Stimulated activated CD8-positive, alpha-beta memory T cell treated with anti-CD3 and anti-CD28 coated beads, Interleukin-2, amount 100 ng/mL, for 48 hours (primary cell): ENCODE results near the gene DENND4A.
"Not testable (repeated sequence)": the region's sequence is repeated elsewhere in the genome, so short reads cannot be mapped to it uniquely, and the experiment has no call there.

Source experiments
- DNase-seq, 2 donors: peaks; one replicate each; pipeline ENCODE4 v3.0.0-alpha.2; 2020; ENCODE audit warnings: low read depth in 2 of 2

DENND4A gene

DNA sequence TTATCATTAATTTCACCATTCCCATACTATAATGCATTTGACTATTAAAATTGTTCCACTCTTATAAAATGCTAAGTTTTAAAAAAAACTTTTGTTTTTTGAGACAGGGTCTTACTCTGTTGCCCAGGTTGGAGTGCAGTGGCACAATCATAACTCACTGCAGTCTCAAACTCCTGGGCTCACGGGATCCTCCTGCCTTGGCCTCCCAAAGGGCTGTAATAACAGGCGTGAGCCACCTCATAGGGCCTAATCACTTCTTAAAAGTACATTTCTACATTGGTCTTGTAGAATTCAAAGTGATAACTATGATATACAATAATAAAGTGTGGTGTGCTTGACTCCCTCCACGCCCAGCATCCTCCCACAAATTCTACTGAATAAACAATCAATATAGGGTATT lies 3.0 kb downstream of the DENND4A start:
- no peak for DNase-seq

DNA sequence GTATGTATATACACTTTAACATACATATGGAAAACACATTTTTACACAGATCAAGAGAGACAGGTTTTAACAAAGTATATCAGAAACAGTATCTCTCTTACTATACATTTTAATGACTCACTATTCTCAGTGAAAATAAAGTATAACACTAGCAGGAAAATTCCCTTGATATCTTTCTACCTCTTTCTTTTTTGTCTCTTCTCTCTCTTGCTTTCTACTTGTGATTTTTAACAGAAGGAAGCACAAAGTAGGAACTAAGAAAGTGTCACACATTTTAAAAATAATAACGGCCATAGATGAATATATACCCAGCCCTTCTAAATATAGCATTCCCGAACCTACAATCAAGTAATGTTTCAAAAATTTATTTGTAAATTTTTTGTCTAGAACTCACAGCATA lies 4.8 kb downstream of the DENND4A start:
- no peak for DNase-seq

DNA sequence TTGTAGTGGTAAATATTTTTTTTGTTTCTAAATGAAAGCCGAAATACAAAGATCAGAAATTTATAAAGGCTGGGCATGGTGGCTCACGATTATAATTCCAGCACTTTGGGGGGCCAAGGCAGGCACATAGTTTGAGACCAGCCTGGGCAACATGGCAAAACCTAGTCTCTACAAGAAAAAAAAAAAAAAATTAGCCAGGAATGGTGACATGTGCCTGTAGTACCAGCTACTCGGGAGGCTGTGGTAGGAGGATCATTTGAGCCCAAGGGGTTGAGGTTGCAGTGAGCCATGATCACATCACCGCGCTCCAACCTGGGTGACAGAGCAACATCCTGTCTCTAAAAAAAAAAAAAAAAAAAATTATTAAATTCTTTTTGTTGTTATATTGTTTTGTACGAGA lies 6.9 kb downstream of the DENND4A start:
- no peak for DNase-seq

DNA sequence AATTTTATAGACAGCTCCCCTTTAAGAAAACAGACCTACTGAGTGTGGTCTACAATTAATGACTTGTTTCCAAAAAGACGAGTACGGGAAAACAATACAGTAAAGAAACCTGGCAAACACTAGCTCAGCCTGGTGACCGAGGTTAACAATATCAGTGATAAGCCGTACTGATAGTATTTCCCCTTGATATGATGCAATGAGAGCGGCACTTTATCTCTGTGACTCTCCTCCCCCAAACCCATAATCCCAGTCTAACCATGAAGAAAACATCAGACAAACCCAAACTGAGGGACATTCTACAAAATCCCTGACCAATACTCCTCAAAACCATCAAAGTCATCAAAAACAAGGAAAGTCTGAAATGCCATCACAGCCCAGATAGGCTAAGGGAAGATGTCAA lies 8.2 kb downstream of the DENND4A start:
- DNase-seq, result no peak

DNA sequence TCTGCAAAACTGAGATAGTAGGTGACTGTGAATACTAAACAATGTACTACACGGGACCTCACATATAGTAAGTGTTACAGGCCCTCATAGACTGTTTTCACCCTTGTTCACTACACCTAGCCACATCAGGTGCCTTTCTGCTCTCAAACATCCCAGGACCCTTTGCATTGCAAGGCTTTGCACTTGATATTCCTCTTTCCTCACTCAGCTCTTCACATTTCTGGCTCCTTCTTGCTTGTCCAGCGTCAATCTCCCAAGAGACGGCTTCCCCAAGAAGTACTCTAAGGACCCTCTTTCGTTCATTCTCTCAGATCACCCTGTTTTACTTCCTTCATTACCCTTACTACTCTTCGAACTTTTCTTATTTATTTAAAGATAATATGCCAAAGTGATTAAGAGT lies 10.0 kb downstream of the DENND4A start:
- DNase-seq, result no peak

DNA sequence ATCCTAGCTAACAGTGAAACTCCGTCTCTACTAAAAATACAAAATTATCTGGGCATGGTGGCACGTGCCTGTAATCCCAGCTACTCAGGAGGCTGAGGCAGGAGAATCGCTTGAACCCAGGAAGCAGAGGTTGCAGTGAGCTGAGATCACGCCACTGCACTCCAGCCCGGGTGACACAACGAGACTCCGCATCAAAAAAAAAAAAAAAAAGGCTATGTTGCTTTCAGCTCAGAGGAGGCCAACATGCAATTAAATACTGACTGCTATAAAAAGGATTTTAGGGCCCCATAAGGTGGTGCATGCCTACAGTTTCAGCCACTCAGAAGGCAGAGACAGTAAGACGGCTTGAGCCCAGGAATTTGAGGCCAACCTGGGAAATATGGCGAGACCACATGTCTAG lies 13.4 kb downstream of the DENND4A start:
- not testable (repeated sequence) for DNase-seq

DNA sequence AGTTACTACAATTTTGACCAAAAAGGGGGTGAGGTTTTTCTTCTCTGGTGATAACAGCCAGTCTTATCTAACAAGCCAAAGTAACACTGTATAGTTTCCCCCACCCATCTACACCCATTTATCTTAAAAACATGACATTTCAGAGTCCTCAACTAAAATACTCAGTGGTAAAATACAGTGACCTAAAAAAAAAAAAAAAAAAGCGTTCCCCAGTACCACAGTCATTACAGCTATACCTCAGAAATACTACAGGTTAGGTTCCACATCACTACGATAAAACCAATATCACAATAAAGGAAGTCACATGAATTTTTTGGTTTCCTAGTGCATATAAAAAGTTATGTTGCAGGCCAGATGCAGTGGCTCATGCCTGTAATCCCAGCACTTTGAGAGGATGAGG lies 13.8 kb downstream of the DENND4A start:
- no peak for DNase-seq

DNA sequence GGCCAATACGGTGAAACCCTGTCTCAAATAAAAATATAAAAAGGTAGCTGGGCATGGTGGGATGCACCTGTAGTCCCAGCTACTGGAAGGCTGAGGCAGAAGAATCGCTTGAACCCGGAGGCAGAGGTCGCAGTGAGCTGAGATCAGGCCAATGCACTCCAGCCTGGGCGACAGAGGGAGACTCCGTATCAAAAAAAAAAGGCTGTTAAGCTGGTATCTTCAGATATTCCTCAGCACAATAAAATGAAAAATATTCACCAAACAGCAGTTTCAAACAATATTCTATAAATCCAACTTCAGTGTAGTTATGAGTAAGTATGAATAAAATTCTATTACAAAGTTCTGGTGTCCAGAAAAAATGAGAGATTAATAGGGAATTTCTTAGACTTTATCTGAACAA lies 14.2 kb downstream of the DENND4A start:
- DNase-seq, result no peak

DNA sequence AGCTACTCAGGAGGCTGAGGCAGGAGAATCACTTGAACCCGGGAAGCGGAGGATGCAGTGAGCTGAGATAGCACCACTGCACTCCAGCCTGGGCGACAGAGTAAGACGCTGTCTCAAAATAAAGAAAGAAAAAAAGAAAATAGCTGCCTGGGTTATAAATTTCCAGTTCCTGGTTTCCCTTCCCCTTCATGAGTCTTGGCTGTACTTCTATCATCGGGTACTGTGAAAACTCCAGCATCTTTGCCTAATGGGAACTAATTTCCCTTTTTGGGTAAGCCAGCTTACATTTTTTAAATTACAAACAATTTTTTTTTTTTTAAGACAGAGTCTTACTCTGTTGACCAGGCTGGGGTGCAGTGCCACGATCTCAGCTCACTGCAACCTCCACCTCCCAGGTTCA lies 15.0 kb downstream of the DENND4A start:
- DNase-seq, result no peak

DNA sequence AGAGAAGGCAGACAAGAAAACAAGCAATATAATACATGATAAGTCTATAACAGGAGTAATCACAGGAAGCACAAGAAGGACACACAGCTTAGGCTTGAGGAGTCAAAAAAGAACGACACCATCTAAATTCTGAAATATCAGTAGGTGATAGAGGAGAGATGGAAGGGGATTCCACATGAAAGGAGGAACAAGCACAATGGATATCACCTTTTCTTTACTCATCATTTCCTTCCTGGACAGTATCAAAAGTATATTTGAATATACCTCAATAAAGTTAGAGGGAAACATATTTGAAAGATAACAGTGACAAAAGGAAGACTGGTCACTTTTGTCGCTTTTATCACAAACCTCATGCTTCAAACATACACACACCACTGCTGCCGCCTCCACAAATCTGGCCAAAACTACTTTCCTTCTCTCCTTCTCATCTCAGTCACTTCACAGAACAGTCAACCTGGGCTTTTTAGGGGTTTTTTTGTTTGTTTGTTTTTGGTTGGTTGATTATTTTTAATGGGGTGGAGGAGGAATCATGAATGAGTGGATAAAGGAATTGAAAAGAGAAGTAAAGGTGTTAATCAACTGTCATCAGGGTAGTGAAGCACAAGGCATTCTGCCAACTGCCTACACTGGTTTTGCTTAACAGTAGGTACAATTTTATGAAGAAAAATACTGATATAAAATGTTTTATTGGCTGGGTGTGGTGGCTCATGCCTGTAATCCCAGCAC lies 18.5 kb downstream of the DENND4A start:
- no peak for DNase-seq

DNA sequence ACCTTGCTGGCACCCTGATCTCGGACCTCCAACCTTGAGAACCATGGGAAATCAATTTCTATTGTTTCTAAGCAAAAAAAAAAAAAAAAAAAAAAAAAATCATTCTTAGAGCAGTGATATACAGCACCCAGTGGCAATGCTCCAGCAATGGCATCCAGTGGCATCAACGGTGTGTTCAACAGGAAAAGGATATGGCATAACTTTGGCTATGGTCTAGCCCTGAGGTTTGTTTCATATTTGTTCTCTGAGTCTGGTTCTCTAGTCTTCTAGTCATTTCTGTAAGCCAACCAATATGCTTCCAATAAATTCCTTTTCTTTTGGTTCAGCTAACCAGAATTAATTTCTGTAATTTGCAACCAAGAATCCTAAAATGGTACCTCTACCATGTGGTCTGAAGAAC lies 19.2 kb downstream of the DENND4A start:
- no peak for DNase-seq

DNA sequence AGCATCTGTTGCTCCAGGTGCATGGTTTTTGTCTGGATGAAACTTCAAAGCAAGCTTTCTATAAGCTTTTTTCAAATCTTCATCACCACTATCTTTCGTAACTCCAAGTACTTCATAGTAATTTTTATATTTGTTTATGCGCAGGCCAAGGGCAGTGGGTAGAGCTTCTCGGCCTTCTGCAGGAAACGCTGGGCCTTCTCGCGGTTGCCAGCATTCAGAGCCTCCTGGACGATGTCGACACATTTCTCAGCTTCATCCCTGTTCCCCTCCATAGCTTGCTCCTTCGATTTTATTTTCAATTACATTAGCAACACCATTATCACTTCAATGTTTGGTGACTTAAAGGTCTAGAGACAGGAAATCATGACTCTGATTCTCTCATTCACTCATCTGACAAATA lies 20.2 kb downstream of the DENND4A start:
- DNase-seq, result no peak

DNA sequence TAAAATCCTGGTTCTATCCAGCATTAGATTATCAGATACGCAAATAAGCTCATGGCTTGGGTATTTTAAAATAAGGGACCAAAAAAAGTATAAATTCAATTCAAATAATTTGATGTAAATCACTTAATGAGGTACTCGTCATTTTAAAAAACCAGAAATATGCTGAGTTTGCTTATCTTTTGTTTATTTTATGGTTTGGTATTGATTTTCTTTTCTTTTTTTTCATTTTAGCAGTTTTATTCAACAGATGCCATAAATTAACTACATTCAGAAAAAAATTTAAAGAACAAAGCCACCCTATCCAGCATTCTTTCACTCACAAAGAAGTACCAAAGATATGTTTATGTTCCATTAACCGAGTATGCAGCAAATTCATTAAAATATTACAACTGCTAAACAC lies 22.6 kb downstream of the DENND4A start:
- no peak for DNase-seq

DNA sequence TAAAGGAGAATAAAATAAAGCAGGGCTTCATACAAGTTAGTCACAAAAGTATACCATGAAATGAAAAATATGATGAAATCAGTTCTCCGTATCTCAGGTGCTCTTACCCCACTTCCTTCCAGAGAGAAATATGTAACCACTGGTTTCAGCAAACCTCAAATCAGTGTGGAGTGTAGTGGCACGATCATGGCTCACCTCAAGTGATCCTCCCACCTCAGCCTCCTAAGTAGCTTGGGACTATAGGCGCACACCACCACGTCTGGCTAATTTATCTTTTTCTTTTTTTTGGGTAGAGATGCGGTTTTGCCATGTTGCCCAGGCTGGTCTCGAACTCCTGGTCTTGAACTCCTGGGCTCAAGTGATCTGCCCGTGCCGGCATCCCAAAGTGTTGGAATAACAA lies 24.2 kb downstream of the DENND4A start:
- no peak for DNase-seq

DNA sequence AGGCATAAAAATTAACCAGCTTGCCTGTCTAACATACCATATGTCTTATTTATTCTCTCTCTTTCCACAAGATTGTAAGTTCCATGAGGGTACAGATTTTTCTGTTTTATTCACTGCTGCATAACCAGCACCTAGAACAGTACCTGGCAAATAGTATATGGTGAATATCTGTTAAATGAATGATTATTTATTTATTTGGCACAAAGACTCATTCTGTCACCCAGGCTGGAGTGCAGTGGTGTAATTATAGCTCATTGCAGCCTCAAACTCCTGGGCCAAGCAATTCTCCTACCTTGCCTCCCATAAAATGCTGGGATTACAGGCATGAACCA lies 24.9 kb downstream of the DENND4A start:
- DNase-seq, result no peak

DNA sequence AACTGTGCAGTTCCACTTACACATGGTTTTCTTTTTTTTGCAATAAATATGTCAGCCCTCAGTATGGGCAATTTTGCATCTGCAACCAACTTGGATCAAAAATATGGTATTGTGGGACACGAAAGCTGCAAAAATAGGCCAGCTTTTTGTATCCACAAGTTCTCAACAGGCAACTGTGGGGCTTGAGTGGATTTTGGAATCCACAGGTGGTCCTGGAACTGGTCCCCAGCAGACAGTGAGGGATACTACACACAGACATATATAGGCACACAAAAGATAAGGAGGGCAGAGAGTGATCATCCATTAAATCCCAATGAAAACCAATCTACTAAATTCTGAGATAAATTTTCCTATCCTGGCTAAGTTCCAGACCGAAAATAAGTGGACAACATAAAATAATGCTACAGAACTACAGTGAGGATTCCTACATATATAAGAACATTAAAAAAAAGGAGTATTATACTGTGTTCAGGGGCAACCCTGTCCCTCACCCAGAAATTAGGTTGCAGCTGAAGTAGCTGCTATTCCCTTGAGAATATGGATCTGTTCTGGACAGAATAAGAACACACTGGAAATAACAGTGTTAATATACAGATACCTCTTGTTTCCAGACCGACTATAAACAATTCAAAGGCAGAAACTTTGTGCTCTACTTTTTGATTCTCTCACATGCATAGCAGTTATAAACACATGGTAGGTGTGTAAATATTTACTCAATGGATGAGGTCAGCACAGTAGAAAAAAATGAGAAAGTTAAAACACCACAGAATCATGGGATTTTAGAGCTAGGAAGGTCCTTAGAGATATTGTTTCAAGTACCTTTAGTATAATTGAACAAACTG lies 25.4 kb downstream of the DENND4A start:
- no peak for DNase-seq

DNA sequence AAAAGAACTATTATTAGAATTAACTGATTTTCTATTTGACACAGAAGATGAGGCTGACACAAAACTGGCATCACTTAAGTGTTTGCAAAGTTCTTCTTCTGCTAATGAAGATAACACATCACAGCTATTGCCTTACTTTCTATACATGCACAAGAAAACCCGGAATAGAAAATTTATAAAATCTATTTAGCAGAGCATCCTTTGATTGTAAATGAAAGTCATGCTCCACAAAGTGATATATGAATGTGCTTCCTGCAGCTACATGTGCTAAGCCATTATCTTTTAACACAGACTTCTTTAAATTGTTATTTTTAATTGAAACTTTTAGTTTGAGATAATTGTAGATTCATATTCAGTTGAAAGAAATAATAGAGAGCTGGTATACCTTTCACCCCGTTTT lies 27.0 kb downstream of the DENND4A start:
- no peak for DNase-seq

DNA sequence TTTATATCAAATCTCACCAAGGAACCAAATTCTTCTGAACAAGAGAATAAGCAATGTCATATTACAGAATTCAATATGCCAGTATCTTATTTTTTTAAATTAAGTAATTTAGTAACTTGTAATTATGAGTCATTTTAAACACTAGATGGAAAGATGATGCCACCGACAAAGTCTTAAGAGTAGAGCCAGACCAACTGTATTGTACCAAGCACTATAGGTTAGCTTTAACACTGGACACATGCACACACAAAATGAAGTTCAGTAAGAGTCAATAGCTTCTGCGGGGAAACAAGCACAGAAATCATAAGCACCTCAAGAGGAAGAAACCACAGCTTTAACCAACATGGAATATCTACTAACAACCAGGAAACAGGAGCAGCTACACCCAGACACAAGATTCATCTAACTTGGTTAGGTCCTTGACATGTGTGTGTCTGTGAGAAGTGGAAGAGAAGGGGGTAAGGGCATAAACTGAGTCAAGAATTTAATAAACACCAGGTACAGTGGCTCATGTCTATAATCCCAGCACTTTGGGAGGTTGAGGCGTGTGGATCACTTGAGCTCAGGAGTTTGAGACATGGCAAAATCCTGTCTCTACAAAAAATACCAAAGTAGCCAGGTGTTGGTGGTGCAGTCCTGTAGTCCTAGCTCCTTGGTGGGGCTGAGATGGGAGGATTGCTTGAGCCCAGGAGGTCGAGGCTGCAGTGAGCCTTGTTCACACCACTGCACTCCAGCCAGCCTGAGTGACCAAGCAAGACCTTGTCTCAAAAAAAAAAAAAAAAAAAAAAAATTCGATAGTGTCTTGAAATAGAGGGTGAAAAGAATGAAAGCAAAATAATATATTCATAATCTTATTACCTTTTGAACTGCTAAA lies 28.9 kb downstream of the DENND4A start:
- no peak for DNase-seq

DNA sequence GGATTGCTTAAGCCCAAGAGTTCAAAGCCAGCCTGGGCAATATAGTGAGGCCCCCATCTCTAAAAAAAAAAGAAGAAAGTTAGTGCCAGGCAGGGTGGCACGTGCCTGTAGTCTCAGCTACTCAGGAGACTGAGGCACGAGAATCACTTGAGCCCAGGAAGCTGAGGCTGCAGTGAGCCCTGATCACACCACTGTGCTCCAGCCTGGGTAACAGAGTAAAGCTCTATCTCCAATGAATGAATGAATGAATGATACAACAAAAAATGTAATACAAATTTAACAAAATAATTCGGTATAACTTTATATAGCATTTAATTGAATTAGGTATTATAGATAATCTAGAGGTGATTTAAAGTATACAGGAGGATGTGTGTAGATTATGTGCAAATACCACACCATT lies 29.7 kb downstream of the DENND4A start:
- no peak for DNase-seq

DNA sequence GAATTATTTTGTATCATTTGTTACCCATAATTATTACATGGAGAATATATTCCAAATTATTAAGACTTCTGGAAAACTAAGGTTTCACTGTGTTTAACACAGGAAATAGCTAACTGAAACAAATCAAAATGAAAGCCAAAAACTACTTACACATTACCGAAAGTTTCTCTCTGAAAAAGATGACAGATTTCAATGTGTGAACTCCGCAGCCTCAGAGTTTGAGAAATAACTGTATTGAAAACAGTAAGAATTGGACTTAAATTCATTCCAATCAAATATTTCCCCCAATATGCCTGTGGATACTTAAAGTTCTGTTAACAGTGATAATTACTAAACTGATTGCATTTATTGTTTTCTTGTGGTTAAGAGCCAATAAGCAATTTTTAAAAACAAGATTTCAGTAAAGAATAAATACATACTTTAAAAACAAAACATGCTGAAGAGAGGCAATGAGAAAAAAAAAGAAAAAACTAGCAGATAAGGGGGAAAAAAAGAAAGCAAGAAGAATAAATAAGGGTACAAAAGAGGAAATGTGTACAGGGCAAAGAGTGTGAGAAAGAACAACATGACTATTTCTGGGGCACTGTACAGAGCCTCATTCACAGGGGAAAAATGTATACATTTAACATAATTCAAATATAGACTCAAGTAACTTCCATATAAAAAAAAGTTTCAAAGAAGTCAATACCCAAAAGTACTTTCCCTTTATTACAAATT lies 30.7 kb downstream of the DENND4A start:
- no peak for DNase-seq

DNA sequence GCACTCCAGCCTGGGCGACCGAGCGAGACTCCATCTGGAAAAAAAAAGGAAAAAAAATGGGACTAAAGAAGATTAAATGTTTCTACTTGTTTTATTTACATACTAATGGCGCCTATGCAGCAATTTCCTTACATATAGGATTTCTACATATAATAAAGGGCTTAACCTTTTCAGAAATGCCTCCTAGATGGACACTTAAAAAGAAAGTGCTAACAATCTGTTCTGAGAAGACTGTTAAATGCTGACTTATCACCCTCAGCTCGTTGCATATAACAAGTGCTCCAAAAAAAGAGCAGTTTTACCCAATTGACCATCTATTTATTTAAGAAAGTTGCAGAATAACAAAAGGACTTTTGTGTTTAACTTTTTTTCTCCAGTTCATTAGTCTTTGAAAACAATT lies 32.7 kb downstream of the DENND4A start:
- no peak for DNase-seq

DNA sequence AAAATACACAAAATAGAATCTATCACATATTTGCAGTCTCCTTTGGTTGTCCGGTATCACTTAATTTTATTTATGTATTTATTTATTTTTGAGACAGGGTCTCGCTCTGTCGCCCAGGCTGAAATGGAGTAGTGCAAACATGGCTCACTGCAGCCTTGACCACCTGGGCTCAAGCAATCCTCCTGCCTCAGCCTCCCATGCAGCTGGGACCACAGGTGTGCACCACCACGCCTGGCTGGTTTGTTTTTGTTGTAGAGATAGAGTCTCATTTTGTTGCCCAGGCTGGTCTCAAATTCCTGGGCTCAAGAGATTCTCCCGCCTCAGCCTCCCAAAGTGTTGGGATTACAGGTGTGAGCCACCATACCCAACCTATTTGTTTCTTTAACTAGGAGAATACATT lies 33.9 kb downstream of the DENND4A start:
- DNase-seq, result no peak
